GM18858 (cell line): ENCODE data around the gene ANTXRL.
A peak's percentile ranks its signal among the peaks of the same experiment; 100 is the strongest.
"Not testable (repeated sequence)": the region's sequence is repeated elsewhere in the genome, so short reads cannot be mapped to it uniquely, and the experiment has no call there.

Source experiments
- ATAC-seq: cut with Tn5 transposase; IDR thresholded peaks from one replicate; pipeline ENCODE4 v1.9.1; 2021; ENCODE audit not compliant: unreplicated experiment

Gene ANTXRL

DNA sequence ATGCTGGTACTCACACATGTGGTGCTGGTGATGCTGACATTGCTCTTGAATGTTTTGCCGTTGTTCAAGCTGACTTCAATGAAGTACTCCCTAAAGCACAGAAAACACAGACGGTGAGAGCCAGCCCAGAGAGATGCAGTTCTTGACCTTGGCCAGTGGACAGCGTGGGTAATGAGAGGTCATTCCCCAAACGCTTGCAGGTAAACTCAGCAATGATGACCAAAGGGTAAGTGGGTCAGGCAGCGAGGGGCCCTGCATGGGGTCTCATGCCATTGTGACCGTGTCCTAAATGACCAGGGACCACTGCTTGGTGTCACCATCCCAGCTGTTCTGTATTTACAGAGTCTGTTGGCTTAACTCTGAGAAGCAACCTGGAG is 32.8 kb upstream of the ANTXRL start:
- ATAC-seq = no peak

DNA sequence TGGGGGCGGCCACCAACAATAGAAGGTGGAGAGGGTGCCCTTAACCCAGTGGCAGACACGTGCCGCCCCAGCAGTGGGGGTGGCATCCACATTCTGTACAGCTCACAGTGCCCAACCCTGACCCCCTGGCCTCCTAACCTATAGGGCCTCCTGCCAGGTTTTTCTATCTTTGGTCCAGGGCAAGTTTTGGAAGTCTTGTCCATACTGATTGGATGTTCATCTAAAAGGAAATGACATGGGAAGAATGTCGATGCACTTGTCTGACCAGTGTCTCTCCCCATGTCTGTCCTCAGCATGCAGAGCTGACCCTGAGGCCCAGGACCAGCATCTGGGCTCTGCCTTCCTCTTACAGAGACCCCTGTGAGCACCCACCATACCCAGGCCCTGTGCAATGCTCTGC is 32.3 kb upstream of the ANTXRL start:
- no peak for ATAC-seq

DNA sequence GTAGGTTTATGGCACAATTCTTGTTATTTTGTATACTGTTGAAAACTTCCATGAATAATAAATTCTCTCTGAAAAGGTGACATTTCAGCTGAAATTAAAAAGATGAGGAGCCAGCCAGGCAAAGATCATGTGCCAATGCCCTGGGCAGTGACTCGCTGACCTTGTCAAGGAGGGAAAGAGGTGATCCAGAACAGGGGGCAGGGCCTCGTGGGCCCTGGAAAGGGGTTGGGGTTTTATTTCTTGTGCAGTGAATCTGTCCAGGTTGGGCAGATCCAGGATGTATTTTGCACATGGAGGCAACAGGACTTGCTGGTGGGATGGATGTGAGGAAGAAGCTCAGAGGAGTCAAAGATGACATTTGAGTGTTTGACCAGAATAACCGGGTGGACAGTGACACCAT is 31.6 kb upstream of the ANTXRL start:
- not testable (repeated sequence) for ATAC-seq

DNA sequence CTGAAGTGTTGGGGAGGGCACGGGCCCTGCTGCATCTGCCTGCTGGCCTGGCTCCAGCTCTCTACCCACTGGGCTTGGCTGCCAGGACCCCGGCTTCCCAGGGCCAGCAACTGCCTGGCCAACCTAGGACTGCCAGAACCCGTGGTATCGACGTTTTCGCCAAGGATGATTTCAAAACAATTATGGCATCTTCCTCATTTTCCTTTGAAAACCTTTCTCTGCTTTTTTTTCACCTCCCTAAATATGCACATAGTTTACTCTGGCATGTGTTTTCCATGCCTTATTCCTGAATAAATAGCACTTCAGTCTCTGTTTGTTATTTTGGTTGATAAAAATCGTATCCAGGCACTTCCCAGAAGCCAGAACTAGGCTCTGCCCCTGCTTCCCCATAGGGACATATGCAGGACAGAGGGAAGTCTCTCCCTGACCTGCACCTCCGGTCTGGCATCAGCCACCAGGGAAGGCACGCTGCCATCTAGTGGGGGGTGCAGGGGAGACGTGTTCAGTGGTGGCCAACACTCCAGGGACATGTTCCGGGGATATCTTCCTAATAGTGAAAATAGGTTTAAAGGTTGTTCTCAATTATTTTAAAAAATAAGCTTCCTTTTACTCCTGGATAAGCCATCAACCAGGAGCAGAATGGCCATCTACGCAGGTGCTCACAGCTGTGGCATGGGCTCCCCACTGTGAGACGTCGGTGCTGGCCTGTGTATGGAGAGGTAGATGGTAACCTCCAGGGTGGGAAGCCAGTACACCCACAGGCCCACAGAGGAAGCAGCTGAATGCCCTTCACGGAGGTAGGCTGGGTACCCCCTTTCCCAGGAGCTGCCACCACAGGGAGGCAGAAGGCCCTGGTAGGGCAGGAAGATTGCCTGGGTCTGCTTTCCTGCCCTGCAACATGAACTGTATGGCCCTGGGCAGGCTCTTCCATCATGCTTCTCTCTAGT is 30.7 kb upstream of the ANTXRL start:
- ATAC-seq = no peak

DNA sequence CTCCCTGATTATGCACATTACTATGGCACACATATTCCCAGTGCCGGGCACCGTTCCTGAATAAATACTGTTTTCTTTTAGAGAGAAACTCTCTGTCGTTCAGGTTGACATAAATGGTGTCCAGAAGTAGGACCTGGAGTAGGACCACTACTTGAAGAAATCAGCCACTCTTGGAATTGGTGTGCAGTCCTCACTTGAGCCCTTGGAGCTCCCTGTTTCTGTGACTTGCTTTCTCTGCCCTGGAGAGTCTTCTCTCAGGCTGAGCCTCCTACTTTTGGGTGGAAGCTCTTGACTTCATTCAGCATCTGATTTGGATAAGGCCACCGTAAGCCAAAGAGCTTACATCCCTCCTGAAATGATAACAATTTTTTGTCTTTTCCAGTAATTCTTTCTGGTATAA is 29.7 kb upstream of the ANTXRL start:
- ATAC-seq = no peak

DNA sequence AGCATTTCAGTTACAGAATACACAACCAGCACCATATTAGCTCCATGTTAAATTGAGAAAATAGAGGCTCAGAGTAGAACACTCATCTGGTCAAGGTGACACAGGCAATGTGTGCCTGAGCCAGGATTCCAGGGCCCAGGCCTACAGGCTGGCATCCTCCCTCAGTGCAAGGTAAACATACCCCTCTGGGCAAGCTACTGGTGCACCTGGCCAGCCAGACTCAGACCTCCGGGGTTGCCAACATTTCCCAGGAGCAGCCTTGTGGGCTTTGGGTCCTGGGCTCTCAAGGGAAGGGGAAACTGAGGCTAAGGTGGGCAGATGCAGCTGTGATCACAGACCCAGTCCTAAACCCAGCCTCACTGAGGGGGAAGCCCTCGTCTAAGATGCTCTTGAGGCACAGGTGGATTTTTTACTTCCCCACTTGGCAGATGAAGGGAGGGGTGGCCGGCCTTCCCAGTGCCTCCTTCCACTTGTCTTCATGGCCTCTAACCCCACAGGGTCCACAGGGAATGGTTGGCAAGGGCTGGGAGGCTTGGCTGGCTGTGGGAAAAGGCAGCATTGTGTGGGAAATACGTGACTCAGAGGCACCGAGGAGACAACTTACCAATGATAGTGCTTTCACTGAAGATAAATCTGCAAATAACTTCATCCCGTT is 23.8 kb upstream of the ANTXRL start:
- ATAC-seq = not testable (repeated sequence)

DNA sequence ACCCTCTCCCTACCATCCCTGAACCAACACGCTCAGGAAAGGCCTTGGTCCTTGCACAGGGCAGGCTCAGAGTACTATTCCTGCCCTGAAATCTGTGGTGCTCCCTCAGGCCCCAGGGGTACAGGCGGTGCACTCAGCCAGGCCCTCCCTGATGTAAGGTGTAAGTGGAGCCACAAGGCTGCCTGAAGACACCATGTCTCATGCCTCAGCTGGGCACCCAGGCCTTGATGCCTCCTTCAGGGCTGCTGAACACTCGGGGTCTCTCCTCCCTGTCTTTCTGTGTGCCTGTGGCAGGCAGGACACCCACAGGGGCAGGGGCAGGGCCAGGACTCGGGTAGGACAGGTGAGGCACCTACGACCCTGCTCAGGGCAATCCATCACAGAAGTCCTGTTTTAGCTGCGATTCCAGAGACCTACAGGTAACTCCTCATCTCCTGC is 22.9 kb upstream of the ANTXRL start:
- no peak for ATAC-seq

DNA sequence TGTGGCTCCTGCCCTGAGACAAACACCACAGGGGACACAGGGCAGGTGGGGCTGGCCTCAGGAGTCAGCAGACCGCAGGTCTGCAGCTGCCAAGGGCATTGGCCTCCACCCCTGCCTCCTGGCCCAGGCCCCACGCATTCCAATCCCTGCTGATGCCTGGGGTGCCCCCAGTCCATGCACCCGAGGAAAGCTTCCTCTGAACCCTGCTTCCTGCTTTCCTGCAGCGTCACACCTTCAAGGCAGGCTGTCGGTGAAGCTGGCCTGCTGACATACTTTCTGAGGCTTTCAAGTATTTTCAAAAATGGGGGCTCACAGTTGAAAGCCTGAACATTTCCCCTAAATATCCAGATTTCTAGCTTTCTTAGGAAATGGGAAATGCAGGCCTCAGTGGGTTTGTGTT is 22.5 kb upstream of the ANTXRL start:
- ATAC-seq = no peak

DNA sequence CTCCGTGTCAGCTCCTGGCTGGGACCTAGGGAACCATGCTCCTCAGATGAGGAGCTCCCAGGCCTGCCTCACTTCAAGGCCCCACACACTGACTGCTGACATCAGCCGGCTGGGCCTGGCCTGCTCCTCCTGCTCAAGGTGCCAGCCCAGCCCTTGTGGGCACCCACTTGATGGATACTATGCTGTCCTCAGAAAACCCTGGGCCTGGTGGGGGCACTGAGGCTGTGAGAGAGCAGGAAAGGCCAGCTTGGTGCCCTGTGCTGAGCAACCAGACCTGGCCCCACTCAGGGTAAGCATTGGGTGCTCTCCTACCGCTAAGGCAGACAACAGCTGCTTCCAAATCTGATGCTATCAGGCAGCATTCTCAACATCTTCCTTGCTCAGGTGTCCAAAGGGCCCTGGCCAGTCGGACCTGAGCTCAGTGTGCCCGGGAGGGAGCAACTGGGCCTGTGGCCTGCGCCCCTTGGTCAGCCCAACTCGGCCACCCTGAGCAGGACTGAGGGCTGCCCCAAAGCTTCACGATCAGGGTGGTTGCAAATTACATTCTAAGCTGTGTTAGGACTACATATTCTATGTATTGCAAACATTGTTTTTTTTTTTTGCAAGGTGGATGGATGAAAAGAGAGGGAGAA is 21.9 kb upstream of the ANTXRL start:
- ATAC-seq = no peak

DNA sequence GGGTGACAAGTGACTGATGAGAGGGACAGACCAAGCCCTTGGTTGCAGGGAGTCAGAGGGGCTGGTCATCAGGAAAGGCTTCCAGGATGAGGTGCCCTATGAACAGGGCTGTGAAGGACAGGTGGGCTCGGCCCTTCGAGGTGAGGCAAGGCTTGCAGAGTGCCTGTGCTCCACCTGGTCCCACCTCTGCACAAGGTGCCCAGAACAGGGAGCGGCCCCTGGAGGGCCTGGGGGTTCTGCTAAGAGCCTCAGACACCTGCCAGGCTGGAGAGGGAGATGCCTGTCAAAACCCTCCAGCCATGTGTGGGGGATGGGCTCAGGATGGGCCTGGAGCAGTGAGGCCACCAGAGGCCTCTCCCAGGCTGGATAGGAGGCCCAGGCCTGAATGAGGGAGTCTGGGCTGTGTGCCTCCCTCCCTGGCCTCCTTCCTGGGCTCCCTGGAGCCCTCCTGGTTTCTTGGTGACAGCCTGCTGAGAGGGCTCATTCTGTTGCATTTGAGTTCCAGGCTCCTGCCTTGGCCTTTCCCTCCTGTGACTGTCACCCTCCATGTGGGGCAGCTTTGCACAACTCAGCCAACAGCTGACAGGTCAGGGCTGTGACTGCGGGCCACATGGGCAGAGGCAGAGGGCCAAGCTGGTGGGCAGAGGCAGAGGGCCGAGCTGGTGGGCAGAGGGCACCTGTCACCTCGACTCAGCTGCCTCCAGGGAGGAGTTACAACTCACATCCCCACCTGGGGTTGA is 21.1 kb upstream of the ANTXRL start:
- ATAC-seq = not testable (repeated sequence)

DNA sequence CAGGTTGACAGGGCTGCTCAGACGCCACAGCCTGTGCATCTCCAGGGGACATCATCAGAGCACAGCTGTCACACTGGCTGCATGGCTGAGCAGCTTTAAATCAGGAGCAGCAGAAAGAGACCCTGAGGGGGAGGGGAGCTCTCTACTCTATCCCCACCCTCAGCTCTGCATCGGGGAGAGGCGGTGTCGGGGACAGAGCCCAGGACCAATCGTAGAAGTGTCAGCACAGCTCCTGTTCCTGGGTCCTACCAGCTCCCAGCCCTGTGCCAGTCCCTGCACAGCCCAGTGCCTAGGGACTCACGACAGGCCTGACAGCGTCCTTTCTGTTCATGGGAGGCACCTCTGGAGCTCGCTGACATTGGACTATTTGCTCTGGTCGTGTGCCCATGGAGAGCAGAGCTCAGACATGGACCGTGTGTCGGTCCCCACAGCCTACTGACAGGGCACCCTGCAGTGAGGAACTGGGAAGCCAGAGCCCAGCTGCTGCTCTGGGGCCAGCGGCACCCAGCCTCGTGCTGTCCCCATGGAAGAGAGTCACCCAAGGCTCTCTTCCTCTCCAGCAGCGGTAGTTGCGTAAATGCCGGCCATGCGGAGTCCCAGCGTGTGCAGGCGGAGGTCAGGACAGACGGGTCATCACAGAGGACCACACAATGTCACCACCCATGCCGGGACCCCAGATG is 20.4 kb upstream of the ANTXRL start:
- no peak for ATAC-seq

DNA sequence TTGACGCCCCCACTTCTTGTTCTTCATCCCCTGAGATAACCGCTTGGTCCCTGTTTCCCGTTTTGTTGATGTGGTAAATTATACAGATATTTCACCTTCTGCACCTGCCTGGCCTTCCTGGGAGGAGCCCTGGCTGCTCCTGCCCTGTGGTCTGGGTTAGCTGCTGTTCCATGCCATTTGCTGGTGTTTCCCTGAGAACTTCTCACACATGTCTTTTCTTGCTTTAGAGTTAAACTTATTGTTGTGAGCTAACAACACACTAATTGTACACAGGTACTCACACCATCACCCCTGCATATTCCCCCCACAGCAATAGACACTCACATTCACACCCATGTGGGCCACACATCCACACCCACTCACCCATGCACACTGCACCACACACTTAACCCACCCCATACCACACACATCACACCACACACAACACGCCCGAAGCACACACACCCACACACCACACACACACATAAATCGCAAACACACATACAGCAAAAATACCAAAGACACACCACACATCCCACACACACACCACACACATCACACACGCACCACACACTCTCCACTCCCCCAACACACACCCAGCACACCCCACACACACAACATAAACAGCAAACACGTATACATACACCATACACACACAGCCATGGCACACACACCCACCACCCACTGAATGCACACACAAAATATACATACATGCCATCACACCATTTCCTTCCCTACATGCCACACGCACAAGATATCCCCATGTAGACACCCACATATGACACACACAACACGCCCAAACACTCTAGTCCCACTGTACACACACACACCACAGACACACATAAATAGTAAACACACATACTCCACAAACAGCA is 19.4 kb upstream of the ANTXRL start:
- ATAC-seq = no peak

DNA sequence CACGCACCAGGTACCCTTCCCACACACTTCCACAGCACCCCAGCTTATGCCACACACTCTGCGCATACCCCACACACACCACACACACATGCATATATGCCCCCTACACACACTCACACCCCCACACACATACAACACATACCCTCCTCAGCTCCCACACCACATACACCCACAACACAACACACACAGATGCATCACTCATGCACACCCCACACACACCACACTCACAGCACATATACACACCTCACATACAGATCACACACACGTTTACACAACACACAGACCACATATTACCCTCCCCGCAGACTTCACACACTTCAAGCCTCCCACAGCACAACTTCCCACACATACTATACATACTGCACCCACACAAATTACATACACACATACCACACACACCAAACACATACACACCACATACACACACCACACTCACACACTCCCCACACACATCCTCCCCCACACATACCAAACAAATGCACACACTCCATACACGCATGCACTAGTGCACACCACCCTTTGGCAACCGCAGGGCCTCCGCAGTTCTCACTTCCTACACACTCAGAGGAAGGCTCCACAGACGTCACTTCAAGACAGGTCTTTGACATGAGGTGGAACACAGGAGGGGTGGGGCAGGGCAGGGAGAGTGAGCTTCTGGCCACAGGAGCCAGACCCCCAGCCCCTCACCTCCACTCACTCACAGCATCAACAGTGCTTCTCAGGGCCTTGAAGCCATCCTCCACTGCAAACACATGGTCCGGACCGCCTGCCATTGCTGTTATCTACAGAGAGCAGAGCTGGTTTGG is 18.5 kb upstream of the ANTXRL start:
- ATAC-seq = peak; percentile 75

DNA sequence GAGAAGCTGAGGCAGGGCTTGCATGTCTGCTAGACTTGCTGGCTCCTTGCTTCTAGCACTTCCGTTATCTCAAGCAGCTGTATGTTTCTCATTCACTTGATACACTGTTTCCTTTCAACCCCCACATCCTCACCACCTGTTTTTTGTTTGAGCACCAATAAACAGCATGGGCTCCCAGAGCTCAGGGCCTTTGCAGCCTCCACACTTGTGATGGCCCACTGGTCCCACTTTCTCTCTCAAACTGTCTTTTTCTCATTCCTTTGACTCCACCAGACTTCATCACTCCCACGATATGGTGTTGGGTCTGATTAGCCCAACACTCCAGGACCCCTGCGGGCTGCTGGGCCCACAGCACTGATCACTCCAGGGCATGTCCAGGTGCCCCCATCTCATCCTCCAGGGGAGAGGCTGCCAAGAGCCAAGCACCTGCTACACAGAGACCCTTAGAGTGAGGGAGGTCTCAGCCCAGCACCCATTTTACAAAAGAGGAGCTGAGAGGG is 17.2 kb upstream of the ANTXRL start:
- not testable (repeated sequence) for ATAC-seq

DNA sequence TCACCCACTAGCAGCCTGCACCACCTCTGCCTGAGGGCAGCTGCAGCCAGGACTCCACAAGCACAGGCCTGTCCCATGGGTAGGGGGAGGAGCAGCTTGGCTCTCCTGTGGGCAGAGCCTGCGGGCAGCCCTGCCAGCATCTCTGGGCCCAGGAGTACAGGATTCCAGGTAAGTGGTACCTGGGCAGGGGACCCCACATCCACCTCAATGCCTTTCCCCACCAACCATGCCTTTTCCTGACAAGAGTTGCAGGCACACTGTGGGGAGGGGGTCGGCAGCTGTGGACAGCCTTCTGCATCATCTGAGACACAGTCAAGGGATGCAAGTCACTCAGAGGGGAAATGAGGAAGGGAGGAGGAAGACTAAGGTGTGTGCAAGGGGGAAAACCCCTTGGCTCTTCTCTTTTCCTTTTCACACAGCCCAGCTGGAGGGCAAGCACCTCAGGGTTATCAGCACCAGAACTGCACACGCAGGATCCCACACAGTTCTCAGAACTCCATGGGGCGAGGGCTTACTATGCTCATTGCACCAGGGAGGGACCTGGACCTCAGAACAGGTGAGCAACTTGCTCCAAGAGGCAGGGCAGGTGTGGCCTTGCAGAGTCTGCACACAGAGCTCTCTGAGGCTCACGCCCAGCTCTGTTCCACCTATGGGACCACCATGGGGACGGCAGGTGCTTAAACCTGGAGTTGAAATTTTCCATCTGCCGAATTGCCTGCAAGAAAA is 16.5 kb upstream of the ANTXRL start:
- no peak for ATAC-seq

DNA sequence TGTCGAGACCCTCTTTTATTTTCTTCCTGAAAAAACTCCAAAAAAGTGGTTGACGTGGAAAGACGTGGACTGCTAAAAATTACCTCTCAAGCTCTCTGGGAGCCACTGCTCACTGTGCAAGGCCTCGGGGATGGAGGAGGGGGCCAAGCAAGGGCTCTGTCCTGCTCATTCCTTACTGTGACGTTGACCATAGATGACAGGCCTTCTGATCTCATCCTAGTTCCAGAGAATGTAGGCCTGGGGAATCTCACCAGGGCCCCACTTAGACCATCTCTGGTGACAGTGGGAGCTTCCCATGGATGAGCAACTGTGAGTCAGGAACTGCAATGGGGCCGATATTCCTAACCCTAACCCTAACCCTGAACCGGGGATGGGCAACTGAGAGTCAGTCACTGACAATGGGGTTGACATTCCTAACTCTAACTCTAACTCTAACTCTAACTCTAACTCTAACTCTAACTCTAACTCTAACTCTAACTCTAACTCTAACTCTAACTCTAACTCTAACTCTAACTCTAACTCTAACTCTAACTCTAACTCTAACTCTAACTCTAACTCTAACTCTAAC is 15.8 kb upstream of the ANTXRL start:
- not testable (repeated sequence) for ATAC-seq

DNA sequence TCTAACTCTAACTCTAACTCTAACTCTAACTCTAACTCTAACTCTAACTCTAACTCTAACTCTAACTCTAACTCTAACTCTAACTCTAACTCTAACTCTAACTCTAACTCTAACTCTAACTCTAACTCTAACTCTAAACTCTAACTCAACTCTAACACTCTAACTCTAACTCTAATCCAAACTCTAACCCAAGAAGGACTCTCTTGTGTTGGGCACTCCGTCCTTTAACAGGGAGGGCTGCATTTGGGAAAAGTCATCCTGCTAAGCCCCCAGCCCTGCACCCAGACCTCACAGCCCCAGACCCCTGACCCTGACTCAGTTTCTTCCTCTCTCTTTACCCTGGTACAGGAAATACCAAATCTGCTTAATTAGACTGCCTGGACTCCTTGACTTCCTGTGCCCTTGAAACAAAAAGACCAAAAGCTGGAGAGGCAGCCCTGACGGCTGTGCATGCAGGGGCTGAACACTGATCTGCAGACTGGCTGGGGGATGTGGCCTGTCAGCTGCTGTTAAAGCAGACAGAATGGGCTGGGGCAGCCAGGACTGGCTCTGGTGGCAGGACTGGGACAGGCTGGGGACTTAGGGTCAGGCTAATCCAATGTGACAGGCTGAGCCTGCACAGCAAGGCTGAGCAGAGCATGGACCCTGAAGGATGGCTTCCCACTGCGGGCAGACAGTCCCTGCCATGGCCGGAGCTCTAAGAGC is 14.8 kb upstream of the ANTXRL start:
- ATAC-seq = not testable (repeated sequence)
